Measurements from ENCODE around the gene GRID1.

GRCh38 chr10:85600744-85601081, 765.9 kb downstream of the GRID1 start:
- no peak for TF ChIP-seq CTCF (IDR thresholded peaks at IDR 0.05)
- TF ChIP-seq POLR2AphosphoS5 (IDR thresholded peaks at IDR 0.05) = no peak
- TF ChIP-seq POLR2A (IDR thresholded peaks at IDR 0.05) = no peak
- TF ChIP-seq EP300 (IDR thresholded peaks at IDR 0.05; ENCODE audit: low read depth) = no peak
